Activated CD8-positive, alpha-beta T cell treated with anti-CD3 and anti-CD28 coated beads, Interleukin-2, amount 10 ng/mL, durations not matched to agents 7 days and 5 days (primary cell): ENCODE data around the gene TNFRSF4. TPM values are rescaled to one million over a fixed set of nuclear protein-coding genes. Genes with fewer than 3 reads are reported as not detected.

ENCODE experiments used
- ATAC-seq: fragments of 150-1000 bp; cut with Tn5 transposase; one replicate; pipeline ENCODE4 v1.10.0; 2021; ENCODE audit warnings: moderate library complexity
- CTCF ChIA-PET: fragments of 350-600 bp; sonication (Branson Sonifier 250); formaldehyde crosslinking; loops from one replicate; lab custom pipeline; 2021; ENCODE audit warnings: antibody characterized with exemption; lab: Charles Lee
- POLR2A ChIA-PET: fragments of 350-600 bp; sonication (Branson Sonifier 250); formaldehyde crosslinking; loops from one replicate; lab custom pipeline; 2021; ENCODE audit warnings: antibody characterized with exemption; lab: Charles Lee
- DNase-seq: peaks from one replicate; pipeline ENCODE4 v3.0.0-alpha.2; 2020
- H3K27ac Mint-ChIP-seq: one replicate; pipeline ENCODE4 v1.8.0; 2021; ENCODE audit warnings: mild to moderate bottlenecking, mixed read lengths
- H3K27me3 Mint-ChIP-seq: one replicate; pipeline ENCODE4 v1.8.0; 2021; ENCODE audit warnings: low read depth, mixed read lengths
- H3K36me3 Mint-ChIP-seq: one replicate; pipeline ENCODE4 v1.8.0; 2021; ENCODE audit warnings: low read depth, mixed read lengths
- H3K4me1 Mint-ChIP-seq: one replicate; pipeline ENCODE4 v1.8.0; 2021; ENCODE audit warnings: low read depth, mixed read lengths
- H3K4me3 Mint-ChIP-seq: one replicate; pipeline ENCODE4 v1.8.0; 2021; ENCODE audit warnings: mild to moderate bottlenecking, mixed read lengths
- H3K9me3 Mint-ChIP-seq: one replicate; pipeline ENCODE4 v1.8.0; 2022; ENCODE audit warnings: mixed read lengths; ENCODE audit not compliant: insufficient read depth
- total RNA-seq, 2 experiments: library from RNA; stranded (reverse); gene quantifications; one replicate each; pipeline ENCODE4 v1.2.3, GENCODE V29; 2021

Gene TNFRSF4
- total RNA-seq, 2 experiments from 2014 or later = 1.6 to 2.9 TPM

DNA sequence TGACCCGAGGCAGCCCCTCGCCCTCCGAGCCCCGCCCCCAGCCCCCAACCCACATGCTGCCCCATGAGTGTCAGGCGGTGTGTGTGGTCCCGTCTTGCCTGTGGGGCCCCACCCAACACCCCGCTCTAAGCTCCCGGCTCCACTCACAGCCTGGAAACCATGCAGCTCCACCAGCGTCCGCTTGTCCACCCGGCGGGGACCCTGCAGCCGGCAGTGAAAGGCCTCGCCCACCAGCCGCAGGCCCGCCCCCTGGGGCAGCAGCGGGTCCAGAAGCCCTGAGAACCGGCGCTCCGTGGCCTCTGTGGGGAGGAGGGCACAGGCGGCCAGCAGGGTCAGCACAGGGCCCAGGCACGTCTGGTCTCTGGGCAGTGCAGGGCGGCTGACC, 29.8 kb upstream of the TNFRSF4 start:
- ATAC-seq = no peak

DNA sequence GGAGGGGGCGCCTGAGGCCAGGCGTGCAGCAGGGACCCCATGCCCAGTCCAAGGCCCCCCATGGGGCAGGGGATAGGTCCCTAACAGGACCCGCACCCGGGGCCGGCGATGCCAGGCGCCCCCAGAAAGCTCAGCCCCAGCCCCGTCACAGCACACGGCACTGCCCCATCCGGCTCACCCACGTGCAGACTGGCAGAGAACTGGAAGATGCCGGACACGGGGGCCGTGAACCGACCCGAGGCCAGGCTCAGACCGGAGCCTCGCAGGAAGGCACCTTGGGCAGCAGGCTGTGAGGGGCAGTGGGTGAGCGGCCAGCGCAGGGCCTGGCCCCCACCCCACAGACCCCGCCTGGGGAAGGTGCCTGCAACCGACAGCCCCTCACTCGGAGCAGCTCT, 29.3 kb upstream of the TNFRSF4 start:
- Mint-ChIP-seq H3K27me3 (peaks cover 6% of the 10 kb centered on the region), H3K36me3 (no peaks in the 10 kb centered on the region), H3K4me3 (no peak overlapping the region), H3K4me1 (no peaks in the 10 kb centered on the region), H3K9me3 (no peaks in the 10 kb centered on the region), H3K27ac (no peak overlapping the region)
- DNase-seq (no peak), ATAC-seq (no peak)
- ChIA-PET POLR2A (no interaction called here), CTCF (no interaction called here)

More for the DNA sequence above, 29.8 kb upstream of the TNFRSF4 start:
- H3K36me3 Mint-ChIP-seq = no peaks in the 10 kb centered on the region
- H3K27ac Mint-ChIP-seq = no peak overlapping the region
- ChIA-PET CTCF (no interaction called here), POLR2A (no interaction called here)
- no peaks in the 10 kb centered on the region for H3K4me1 Mint-ChIP-seq
- no peaks in the 10 kb centered on the region for H3K9me3 Mint-ChIP-seq
- no peak for DNase-seq
- no peak overlapping the region for H3K4me3 Mint-ChIP-seq
- peaks cover 6% of the 10 kb centered on the region for H3K27me3 Mint-ChIP-seq

DNA sequence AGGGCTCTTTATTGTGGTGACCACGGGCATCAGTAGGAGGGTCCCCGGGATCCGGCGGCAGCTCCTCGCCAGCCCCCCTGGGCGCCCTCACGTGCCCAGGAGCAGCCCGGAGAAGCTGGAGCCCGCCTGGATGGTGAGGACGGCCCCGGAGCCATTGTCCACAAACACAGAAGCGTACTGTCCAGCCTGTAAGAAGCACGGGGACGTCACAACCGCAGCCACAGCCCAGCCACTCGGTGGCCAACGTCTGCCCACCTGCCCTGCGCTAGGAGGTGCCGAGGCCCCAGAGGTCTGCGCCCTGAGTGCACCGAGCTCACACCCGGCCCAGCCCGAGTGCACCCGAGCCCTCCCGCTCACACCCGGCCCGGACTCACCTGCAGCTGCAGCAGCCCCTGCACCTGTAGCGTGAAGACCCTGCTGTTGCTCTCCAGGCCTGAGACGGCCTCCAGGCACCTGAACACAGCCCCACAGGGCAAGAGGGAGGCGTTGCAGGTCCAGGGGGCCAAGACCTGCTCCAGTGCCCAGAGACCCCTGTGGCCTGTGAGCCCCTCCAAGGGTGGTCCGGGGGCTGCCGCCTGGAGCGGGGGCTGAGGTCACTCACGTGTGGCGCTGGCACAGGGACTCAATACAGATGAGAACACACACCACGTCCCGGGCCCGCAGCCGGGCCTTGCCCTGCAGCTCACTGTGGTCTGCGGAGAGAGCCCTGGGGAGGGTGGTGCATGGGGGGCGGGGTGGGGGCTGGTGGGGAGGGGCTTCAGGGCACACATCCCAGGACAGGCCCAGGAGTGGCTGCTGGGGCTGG, 28.7 kb upstream of the TNFRSF4 start:
- Mint-ChIP-seq H3K36me3 (no peaks in the 10 kb centered on the region), H3K4me1 (no peaks in the 10 kb centered on the region), H3K9me3 (no peaks in the 10 kb centered on the region), H3K27ac (no peak overlapping the region), H3K4me3 (no peak overlapping the region), H3K27me3 (peaks cover 6% of the 10 kb centered on the region)
- DNase-seq (no peak), ATAC-seq (no peak)
- ChIA-PET CTCF (interaction anchor here (0.8 kb wide), 1 partner anchor 120 kb away, joined by 6 read pairs; no protein-coding TSS in a partner anchor), POLR2A (interaction anchor here (0.8 kb wide), 1 partner anchor 130 kb away, joined by 3 read pairs; no protein-coding TSS in a partner anchor)

DNA sequence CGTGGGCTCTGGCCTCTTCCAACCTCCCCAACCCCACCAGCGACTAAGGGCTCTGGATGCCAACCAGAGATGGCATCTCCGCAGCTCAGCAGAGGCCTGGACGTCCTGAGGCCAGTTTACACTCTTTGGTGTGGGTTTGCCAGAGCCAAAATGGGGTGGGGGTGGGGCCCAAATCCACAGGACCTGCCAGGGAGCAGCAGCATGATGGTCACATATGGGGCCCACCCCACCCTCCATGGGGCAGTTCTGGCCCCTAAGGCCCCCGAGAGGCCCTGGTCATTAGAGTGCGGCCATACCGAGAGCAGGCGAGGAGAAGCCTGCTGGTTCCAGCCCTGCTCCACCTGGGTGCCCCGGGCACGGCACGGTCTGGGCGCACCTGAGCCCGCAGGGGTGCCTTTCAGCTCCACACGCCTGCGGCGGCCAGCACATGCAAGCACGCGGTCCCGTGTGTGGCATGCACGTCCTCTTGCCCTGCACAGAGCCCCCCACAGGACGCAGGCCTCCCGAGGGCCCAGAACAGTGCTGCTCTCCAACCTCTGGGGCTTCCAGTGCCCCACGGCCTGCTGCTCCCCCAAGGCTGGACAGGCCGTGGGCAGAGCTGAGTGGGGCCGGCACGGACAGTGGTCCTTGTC, 27.8 kb upstream of the TNFRSF4 start:
- ATAC-seq (no peak), DNase-seq (no peak)
- no peaks in the 10 kb centered on the region for H3K36me3 Mint-ChIP-seq
- POLR2A ChIA-PET = interaction anchor here (0.8 kb wide), 1 partner anchor 129 kb away, joined by 3 read pairs; no protein-coding TSS in a partner anchor
- peaks cover 3% of the 10 kb centered on the region for H3K27me3 Mint-ChIP-seq
- no peaks in the 10 kb centered on the region for H3K4me1 Mint-ChIP-seq
- H3K9me3 Mint-ChIP-seq = no peaks in the 10 kb centered on the region
- no peak overlapping the region for H3K4me3 Mint-ChIP-seq
- H3K27ac Mint-ChIP-seq = no peak overlapping the region
- CTCF ChIA-PET = interaction anchor here (0.8 kb wide), 1 partner anchor 119 kb away, joined by 6 read pairs; no protein-coding TSS in a partner anchor

DNA sequence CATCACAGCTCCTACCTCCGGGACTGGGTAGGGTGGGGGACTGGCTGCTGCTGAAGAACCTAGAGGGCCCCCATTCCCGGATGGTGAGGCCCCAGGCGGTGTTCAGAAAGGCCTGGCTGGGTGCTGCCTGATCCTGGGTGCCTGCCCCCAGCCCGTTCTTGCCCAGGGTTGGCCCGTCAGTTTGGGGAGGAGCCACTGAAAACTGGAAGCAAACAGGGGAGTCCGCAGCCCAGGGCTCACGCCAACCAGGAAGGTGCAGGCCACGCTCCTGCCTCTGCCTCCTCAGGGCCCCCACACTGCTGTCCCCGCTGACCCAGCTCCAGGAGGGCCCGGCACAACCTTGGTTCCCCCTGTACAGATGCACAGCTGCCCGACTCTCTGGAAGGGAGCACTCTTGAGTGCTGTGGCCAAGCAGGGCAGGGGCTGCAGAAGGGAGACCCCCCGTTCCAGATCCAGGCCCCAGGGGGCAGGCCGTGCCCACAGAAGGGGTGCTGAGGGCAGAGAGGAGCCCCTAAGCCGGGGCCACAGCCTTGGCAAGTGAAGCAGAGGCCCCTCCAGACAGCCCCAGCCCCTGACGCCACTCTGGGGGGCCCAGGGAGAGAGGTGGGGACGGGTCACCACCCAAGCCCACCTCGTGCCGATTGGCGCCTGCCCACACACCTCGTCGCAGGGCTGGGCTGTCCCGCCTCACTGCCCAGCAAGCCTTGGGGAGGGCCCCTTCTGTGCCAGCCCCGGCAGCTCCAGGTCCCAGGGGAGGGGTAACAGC, 27.1 kb upstream of the TNFRSF4 start:
- DNase-seq = no peak
- Mint-ChIP-seq H3K36me3 (no peaks in the 10 kb centered on the region), H3K27me3 (peaks cover 2% of the 10 kb centered on the region), H3K4me3 (no peak overlapping the region), H3K9me3 (no peaks in the 10 kb centered on the region), H3K4me1 (no peaks in the 10 kb centered on the region), H3K27ac (no peak overlapping the region)
- no peak for ATAC-seq
- POLR2A ChIA-PET = no interaction called here
- CTCF ChIA-PET = no interaction called here

DNA sequence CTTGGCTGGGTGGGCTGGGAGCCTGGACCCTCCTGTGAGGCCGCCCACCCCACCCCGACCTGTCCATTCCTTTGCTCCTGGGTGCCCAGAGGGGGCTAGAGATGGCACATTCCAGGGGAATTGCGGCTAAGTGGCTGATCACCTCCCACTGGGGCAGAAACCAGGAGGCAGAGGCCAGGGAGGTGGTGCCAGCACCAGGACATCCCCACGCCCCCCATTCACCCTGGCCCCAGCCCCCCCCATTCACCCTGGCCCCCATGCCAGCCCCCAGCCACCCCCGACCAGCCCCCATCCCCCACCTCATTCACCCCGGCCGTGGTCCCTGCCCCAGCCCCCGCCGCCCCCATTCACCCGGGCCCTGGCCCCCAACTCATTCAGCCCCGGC, 26.4 kb upstream of the TNFRSF4 start:
- DNase-seq (no peak), ATAC-seq (no peak)
- Mint-ChIP-seq H3K9me3 (no peaks in the 10 kb centered on the region), H3K27me3 (no peaks in the 10 kb centered on the region), H3K36me3 (no peaks in the 10 kb centered on the region), H3K4me3 (no peak overlapping the region), H3K4me1 (no peaks in the 10 kb centered on the region), H3K27ac (no peak overlapping the region)
- POLR2A ChIA-PET = no interaction called here
- CTCF ChIA-PET = no interaction called here

DNA sequence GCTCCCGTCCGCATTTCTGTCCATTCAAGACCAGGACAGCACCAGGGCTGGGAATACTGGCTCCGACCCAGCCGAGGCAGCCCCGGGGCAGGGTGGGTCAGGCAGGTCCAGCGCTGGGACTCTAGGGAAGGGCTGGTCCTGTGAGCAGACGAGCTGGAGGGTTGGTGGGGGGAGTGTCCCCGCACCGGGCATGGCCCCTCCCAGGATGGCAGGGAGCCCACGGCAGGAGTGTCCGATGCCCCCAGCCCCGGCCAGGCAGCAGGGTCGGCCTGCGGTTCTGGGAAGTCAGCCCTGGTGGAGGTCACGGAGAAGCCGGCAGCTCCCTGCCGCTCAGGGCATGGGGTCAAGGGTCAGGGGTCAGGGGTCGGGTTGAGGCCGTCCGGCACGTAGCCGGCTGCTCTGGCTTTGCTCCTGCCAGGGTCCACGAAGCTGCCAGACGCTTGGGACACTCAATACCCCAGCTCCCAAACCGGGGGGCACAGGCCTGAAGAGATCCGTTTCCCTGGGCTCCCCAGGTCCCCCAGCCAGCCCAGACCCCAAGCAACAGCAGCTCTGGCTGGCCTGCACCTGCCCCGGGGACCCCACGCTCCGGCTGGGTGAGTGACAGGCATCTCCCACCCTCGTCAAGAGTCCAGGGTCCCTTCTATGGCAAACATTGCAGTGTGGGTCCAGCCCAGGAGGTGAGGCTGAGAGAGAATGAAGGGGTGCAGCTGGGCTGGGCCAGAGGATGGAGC, 25.8 kb upstream of the TNFRSF4 start:
- H3K4me3 Mint-ChIP-seq = no peak overlapping the region
- DNase-seq (no peak), ATAC-seq (no peak)
- H3K27me3 Mint-ChIP-seq = no peaks in the 10 kb centered on the region
- POLR2A ChIA-PET = no interaction called here
- H3K27ac Mint-ChIP-seq = no peak overlapping the region
- H3K4me1 Mint-ChIP-seq = no peaks in the 10 kb centered on the region
- no peaks in the 10 kb centered on the region for H3K9me3 Mint-ChIP-seq
- H3K36me3 Mint-ChIP-seq = no peaks in the 10 kb centered on the region
- CTCF ChIA-PET = no interaction called here

DNA sequence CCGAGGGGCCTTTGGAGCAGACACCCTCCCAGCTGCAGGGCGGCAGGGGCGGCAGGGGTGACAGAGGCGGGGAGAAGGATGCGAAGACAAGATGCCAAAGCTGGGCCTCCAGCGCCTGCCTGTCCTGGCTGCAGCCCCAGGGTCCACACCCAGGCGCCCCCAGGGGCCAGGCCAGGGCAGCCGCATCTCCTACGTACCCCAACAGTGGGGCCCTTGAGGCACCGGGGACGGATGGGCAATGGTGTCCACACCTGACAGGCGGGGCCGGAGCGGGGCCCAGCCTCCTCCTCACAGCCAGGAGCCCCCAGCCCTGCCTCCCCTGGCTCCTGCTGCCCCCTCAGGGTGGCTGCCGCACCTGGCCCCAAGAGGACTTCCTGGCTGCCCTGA, 25.3 kb upstream of the TNFRSF4 start:
- CTCF ChIA-PET = interaction anchor here (2.2 kb wide), 1 partner anchor 117 kb away, joined by 7 read pairs; no protein-coding TSS in a partner anchor
- H3K27ac Mint-ChIP-seq = no peak overlapping the region

DNA sequence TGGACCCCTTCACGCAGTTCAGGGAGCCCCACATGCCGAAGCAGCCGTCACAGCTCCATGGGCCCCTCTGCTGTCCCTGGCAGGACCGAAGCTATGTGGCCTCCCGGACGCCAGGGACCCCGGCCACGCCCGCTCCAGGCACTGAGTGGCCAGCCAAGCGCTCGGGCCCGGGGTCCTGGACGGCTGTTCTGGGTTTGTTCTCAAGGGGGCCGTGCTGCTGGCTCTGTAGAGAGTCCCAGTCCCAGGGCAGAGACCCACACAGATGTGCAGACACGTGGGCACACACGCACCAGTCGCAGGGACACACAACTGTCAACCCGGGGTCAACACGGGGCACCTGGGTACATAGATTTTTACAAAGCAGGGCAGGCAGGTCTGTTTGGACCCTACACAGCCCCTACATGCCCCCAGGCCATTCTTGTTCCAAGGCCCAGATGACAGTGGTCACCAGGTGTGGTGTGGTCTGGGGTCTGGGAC, 24.8 kb upstream of the TNFRSF4 start:
- peaks cover 10% of the 10 kb centered on the region for H3K36me3 Mint-ChIP-seq
- H3K27ac Mint-ChIP-seq = no peak overlapping the region
- H3K9me3 Mint-ChIP-seq = no peaks in the 10 kb centered on the region
- H3K27me3 Mint-ChIP-seq = no peaks in the 10 kb centered on the region
- ChIA-PET CTCF (interaction anchor here (2.2 kb wide), 1 partner anchor 116 kb away, joined by 7 read pairs; no protein-coding TSS in a partner anchor), POLR2A (no interaction called here)
- H3K4me3 Mint-ChIP-seq = no peak overlapping the region
- DNase-seq (no peak), ATAC-seq (no peak)
- peaks cover 8% of the 10 kb centered on the region for H3K4me1 Mint-ChIP-seq

More for the DNA sequence above, 25.3 kb upstream of the TNFRSF4 start:
- POLR2A ChIA-PET = no interaction called here
- Mint-ChIP-seq H3K27me3 (no peaks in the 10 kb centered on the region), H3K36me3 (peaks cover 5% of the 10 kb centered on the region), H3K9me3 (no peaks in the 10 kb centered on the region), H3K4me1 (peaks cover 3% of the 10 kb centered on the region), H3K4me3 (no peak overlapping the region)
- no peak for ATAC-seq
- DNase-seq = no peak

DNA sequence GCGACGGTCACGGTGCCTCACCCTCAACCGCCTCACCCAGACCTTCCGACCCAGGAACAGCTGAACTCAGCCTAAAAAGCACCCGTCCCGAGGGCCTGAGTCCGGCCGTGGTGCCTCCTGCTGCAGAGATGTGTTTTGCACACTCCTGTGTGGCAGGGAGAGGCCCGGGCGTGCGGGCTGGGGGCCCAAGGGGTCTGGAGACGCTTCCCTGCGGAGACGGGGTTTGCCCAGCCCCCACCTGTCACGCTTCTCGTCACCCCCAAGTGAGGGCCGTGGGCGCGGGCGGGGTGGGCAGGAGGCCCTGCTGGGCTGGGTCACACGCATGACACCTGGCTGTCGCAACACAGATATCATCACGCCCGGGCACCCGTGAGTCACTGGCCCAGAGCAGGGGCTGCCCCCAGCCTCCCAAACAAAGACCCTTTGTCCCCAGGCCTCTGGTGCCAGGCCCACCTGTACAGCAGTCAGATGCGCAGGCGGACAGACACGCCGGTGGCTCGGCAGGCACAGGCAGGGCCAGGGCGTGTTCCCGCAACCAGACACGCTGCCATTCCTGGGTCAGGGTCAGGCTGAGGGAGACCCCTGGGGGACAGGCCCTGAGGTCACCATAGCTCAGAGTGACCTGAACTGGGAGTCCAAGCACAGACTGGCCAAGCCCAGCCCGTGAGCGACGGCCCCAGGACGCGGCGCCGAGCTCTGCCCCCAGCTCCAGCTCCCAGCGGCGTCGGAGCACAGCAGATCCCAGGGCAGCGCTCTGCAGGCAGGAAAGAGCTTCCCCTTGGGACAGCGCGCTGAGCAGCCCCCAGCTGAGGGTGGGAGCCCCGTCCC, 24.1 kb upstream of the TNFRSF4 start:
- no peak overlapping the region for H3K27ac Mint-ChIP-seq
- no peaks in the 10 kb centered on the region for H3K27me3 Mint-ChIP-seq
- ChIA-PET CTCF (interaction anchor here (2.2 kb wide), 1 partner anchor 116 kb away, joined by 7 read pairs; no protein-coding TSS in a partner anchor), POLR2A (no interaction called here)
- ATAC-seq (no peak), DNase-seq (no peak)
- H3K36me3 Mint-ChIP-seq = peaks cover 14% of the 10 kb centered on the region
- H3K9me3 Mint-ChIP-seq = no peaks in the 10 kb centered on the region
- H3K4me3 Mint-ChIP-seq = no peak overlapping the region
- peaks cover 12% of the 10 kb centered on the region for H3K4me1 Mint-ChIP-seq
